Chondrocyte (in vitro differentiated cells): ENCODE data around the gene FILIP1L. TPM values are rescaled to one million over a fixed set of nuclear protein-coding genes. Genes with fewer than 3 reads are reported as not detected.

Source experiments
- DNase-seq: peaks from one replicate; pipeline ENCODE4 v3.0.0; 2021; ENCODE audit warnings: mixed read lengths, low spot score
- H3K27ac Mint-ChIP-seq: one replicate; pipeline ENCODE4 v1.8.0; 2021; ENCODE audit warnings: mild to moderate bottlenecking, moderate library complexity, mixed read lengths; ENCODE audit not compliant: unreplicated experiment
- H3K27me3 Mint-ChIP-seq: 2 replicates; pipeline ENCODE4 v1.8.0; 2021; ENCODE audit warnings: low read depth, mixed read lengths
- H3K36me3 Mint-ChIP-seq: 2 replicates; pipeline ENCODE4 v1.8.0; 2021; ENCODE audit warnings: low read depth, mixed read lengths
- H3K4me1 Mint-ChIP-seq: 2 replicates; pipeline ENCODE4 v1.8.0; 2021; ENCODE audit warnings: low read depth, mild to moderate bottlenecking, mixed read lengths
- H3K4me3 Mint-ChIP-seq: one replicate; pipeline ENCODE4 v1.8.0; 2021; ENCODE audit warnings: mild to moderate bottlenecking, moderate library complexity, mixed read lengths; ENCODE audit not compliant: unreplicated experiment
- H3K9me3 Mint-ChIP-seq: 2 replicates; pipeline ENCODE4 v1.8.0; 2021; ENCODE audit warnings: low read depth, mixed read lengths
- CTCF ChIP-seq: fragments of 200-600 bp; sonication (generic); IDR thresholded peaks from 2 replicates; pipeline ENCODE4 v1.5.0; 2021; ENCODE audit warnings: antibody characterized with exemption, mild to moderate bottlenecking, moderate library complexity
- total RNA-seq: library from RNA; stranded (reverse); gene quantifications from 3 replicates; pipeline ENCODE4 v1.2.1, GENCODE V29; 2021

The FILIP1L gene
- total RNA-seq, 1 donor from 2014 or later, result 122 TPM

GRCh38 chr3:99939876-99940275 is 174.4 kb downstream of the FILIP1L start:
- H3K27me3 Mint-ChIP-seq, result no peaks in the 10 kb centered on the region
- DNase-seq, result no peak
- peaks cover 63% of the 10 kb centered on the region for H3K4me1 Mint-ChIP-seq
- H3K27ac Mint-ChIP-seq, result peak overlapping the region; percentile 13
- H3K4me3 Mint-ChIP-seq, result no peak overlapping the region
- TF ChIP-seq CTCF, result no peak
- H3K36me3 Mint-ChIP-seq, result no peaks in the 10 kb centered on the region
- H3K9me3 Mint-ChIP-seq, result no peaks in the 10 kb centered on the region

- TF ChIP-seq CTCF, result no peak
- peak overlapping the region; percentile 14 for H3K4me3 Mint-ChIP-seq
- H3K9me3 Mint-ChIP-seq, result no peaks in the 10 kb centered on the region
- H3K4me1 Mint-ChIP-seq, result peaks cover 54% of the 10 kb centered on the region
- H3K36me3 Mint-ChIP-seq, result no peaks in the 10 kb centered on the region
- DNase-seq, result no peak
- H3K27me3 Mint-ChIP-seq, result no peaks in the 10 kb centered on the region
- H3K27ac Mint-ChIP-seq, result peak overlapping the region; percentile 76
Measured at GRCh38 chr3:99938270-99938911, 175.9 kb downstream of the FILIP1L start.

- DNase-seq, result no peak
- Mint-ChIP-seq H3K36me3 (no peaks in the 10 kb centered on the region), H3K27ac (peak overlapping the region; percentile 23), H3K4me1 (peaks cover 57% of the 10 kb centered on the region), H3K27me3 (no peaks in the 10 kb centered on the region), H3K9me3 (no peaks in the 10 kb centered on the region), H3K4me3 (no peak overlapping the region)
- TF ChIP-seq CTCF, result no peak
Measured at GRCh38 chr3:99934975-99935797, 179.1 kb downstream of the FILIP1L start.

- Mint-ChIP-seq H3K27ac (no peak overlapping the region), H3K36me3 (no peaks in the 10 kb centered on the region), H3K4me3 (no peak overlapping the region), H3K27me3 (no peaks in the 10 kb centered on the region), H3K9me3 (no peaks in the 10 kb centered on the region), H3K4me1 (peaks cover 57% of the 10 kb centered on the region)
- no peak for DNase-seq
- TF ChIP-seq CTCF, result no peak
Measured at GRCh38 chr3:99933971-99934750, 180.1 kb downstream of the FILIP1L start.

- no peak for TF ChIP-seq CTCF
- H3K27ac Mint-ChIP-seq, result no peak overlapping the region
- no peak for DNase-seq
- H3K9me3 Mint-ChIP-seq, result no peaks in the 10 kb centered on the region
- H3K27me3 Mint-ChIP-seq, result no peaks in the 10 kb centered on the region
- no peak overlapping the region for H3K4me3 Mint-ChIP-seq
- peaks cover 47% of the 10 kb centered on the region for H3K4me1 Mint-ChIP-seq
- no peaks in the 10 kb centered on the region for H3K36me3 Mint-ChIP-seq
Measured at GRCh38 chr3:99931059-99931458, 183.2 kb downstream of the FILIP1L start.
